HG02884 (cell line): Measurements from ENCODE around the gene HSPB1.
"Not testable (repeated sequence)": the region's sequence is repeated elsewhere in the genome, so short reads cannot be mapped to it uniquely, and the experiment has no call there.

Experiments
- ATAC-seq: cut with Tn5 transposase; IDR thresholded peaks from one replicate; pipeline ENCODE4 v1.9.1; 2021; ENCODE audit warnings: mild to moderate bottlenecking, moderate library complexity; ENCODE audit not compliant: unreplicated experiment

The HSPB1 gene

DNA sequence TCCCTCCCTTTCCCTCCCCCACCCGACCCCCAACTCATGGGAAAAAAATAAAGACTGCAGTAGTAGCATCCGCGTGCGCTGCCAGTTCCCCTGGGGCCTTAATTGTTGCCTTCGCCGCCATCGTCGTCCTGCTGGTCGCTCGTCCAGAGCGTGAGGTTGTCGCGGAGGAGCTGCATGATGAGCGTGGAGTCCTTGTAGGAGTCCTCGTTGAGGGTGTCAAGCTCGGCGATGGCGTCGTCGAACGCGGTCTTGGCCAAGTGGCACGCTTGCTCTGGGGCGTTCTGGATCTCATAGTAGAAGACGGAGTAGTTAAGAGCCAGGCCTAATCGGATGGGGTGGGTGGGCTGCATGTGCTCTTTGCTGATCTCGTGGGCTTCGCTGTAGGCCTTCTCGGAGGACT, 27.0 kb downstream of the HSPB1 start:
- ATAC-seq, result no peak

- ATAC-seq, result no peak
Observed at GRCh38 chr7:76330261-76330660, 27.8 kb downstream of the HSPB1 start.

DNA sequence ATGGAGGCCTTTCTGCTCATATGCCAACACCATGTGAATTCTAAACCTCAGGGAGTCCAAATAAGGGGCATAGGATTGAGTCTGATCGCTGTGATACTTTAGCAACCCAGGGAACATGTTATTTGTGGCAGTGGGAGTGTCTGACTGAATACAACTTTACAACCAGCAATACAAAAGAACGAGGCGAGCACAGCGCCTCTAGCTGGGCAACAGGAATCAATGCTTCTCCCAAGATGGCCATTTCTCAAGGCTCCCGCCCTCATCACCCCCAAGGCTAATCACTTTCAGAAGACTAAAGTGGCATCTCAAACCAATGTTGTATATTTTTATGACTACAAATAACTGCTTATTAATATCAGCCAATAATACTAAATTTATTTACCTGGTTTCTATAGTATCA, 28.2 kb downstream of the HSPB1 start:
- ATAC-seq, result no peak

GRCh38 chr7:76332078-76332477, 29.6 kb downstream of the HSPB1 start:
- no peak for ATAC-seq

GRCh38 chr7:76333511-76334101, 31.1 kb downstream of the HSPB1 start:
- ATAC-seq, result no peak

- no peak for ATAC-seq
Observed at GRCh38 chr7:76334320-76334967, 32.0 kb downstream of the HSPB1 start.

DNA sequence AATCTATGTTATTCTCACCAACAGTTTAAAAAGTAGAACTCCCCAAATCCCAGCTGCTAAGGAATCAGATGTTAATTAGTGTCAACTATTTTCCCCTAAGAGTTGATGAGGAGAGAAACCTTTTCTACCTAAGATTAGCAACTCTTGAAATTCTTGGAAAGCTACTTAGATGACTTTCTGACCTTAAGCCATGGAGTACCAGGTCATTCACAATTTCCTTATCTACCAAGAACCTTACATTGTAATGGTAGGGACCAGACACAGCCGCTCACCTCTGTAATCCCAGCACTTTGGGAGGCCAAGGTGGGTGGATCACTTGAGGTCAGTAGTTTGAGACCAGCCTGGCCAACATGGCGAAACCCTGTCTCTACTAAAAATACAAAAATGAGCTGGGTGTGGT, 32.9 kb downstream of the HSPB1 start:
- ATAC-seq, result not testable (repeated sequence)

DNA sequence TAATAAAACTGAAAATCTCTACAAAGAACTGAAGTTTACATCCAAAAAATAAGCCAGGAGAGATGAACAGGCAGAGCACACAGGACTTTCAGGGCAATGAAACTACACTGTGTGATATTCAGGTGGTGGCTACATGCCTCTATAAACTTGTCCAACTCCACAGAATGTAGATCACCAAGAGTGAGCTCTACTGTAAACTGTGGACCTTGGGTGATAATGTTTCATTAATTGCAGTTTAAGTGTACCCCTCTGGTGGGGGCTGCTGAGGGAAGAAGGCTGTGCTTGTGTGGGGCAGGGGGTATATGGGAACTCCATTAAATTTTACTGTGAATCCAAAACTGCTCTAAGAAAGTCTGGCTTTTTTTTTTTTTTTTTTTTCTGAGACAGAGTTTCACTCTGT, 33.6 kb downstream of the HSPB1 start:
- ATAC-seq, result no peak

GRCh38 chr7:76337147-76337546, 34.7 kb downstream of the HSPB1 start:
- no peak for ATAC-seq

DNA sequence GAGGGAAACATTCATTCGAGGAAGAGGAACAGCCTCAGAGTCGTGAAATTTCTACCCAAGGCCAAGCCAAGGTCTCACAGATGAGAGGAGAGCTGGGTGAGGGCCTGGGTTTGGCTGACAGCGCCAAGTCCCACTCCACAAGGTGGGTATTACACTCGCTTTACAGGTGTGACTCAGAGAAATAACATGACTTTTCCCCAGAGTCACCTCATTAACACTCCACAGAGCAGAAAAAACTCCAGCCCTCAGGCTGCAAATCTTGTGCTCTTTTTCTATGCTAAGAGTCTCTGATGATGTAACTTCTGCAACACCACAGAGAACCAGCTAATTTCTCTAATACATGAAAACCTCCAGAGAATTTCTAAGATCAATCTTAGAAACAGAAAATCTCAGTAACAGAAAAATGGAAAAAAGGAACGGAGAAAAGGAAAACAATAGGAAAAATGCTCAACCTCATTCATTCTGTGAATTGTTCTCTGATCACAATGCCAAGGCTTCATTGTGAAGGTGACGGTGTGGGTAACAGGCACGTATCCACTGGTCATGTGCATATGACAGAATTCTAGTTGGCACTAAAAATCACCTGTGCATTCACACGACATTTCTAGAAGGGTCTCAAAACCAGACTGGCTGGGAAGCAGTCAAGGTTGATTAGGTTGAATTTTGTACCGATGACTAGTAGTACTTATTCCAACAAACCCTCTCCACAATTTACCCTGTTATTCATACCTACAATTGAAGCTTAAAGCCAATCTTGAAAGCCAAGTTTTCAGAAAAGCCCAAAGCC, 36.0 kb downstream of the HSPB1 start:
- no peak for ATAC-seq

DNA sequence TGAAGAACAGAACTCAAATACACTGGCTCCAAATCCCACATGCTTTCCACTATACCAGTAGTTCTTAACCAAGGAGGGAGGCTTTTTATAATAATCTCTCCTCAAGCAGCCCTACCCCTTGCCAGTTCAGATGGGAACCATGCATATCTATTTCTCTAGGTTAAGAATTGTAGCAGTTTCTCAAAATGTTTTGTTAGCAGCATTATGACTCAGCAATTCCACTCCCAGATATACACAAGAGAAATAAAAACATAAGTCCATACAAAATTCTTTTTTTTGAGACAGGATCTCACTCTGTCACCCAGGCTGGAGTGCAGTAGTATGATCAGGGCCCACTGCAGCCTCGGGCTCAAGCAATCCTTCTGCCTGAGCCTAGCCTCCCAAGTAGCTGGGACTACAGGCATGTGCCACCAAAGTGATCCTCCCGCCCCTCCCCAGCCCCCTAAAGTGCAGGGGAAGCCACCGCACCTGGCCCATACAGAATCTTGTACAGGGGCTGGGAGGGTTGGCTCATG, 38.2 kb downstream of the HSPB1 start:
- no peak for ATAC-seq

DNA sequence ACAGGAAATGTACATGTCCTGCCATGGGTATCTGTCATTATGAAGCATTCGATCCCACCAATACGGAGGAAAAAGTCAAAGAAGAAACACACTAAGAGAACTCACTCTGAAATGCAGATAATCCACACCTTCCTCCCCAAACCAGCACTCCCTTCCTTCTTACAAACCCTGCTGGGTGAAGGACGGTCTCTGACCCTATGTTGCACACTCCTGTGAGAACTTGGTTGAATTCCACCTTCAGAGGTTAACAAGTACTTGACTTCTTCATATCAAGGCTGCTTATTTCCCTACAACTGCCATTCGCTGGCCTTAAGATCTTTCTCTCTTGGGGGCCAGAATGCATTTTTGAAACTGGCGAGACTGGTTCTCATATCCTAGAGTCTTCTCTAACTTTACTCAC, 39.7 kb downstream of the HSPB1 start:
- no peak for ATAC-seq

- no peak for ATAC-seq
Observed at GRCh38 chr7:76343294-76343930, 40.9 kb downstream of the HSPB1 start.

DNA sequence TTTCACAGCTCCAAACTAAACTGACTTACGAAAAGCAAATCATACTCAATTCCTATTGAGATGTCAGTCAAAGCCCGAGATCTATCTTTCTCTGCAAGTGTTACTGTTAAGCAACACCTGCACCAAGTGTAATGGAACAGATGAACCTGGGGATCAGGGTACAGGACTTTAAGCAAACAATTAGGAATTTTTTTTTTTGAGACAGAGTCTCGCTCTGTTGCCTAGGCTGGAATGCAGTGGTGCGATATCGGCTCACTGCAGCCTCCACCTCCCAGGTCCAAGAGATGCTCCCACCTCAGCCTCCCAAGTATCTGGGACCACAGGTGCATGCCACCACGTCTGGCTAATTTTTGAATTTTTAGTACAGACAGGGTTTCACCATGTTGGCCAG, 41.5 kb downstream of the HSPB1 start:
- no peak for ATAC-seq

- no peak for ATAC-seq
Observed at GRCh38 chr7:76346097-76346496, 43.6 kb downstream of the HSPB1 start.

- ATAC-seq, result no peak
Observed at GRCh38 chr7:76346778-76347177, 44.3 kb downstream of the HSPB1 start.

GRCh38 chr7:76347710-76348109, 45.2 kb downstream of the HSPB1 start:
- ATAC-seq, result no peak

DNA sequence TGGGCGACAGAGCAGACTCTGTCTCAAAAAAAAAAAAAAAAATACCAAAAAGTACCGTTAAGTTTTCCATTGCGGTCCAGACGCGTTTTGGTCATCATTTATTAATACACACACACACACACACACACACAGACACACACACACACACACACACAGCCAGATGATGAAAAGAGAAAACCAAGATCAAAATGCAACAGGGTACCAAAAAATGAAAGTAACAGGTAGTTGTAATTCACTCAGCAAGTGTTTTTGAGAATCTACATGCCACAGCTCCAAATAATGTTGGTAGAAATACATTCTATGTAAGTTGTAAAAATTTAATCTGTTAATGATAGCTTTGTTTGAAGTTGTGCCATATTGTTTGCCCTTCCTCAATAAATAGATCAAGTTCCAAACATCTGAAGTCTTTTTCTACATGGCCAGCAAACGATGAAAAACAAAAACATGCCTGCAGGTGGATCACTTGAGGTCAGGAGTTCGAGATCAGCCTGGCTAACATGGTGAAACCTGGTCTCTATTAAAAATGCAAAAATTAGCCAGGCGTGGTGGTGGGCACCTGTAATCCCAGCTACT, 46.9 kb downstream of the HSPB1 start:
- no peak for ATAC-seq

- no peak for ATAC-seq
Observed at GRCh38 chr7:76351372-76351771, 48.9 kb downstream of the HSPB1 start.

- ATAC-seq, result no peak
Observed at GRCh38 chr7:76352193-76352592, 49.7 kb downstream of the HSPB1 start.

DNA sequence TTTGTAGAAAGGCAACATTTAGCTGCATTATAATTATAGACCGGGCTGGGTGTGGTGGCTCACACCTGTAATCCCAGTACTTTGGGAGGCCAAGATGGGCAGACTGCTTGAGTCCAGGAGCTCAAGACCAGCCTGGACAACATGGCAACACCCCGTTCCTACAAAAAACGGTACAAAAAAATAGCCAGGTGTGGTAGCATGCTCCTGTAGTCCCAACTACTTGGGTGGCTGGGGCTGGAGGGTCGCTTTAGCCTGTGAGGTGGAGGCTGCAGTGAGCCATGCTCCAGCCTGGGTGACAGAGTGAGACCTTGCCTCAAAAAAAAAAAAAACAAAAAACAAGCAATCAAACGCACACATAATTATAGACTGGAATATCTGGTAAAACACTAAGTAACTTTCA, 51.3 kb downstream of the HSPB1 start:
- ATAC-seq, result no peak
